ENCODE results near the gene ZNF580.
A peak's percentile ranks its signal among the peaks of the same experiment; 100 is the strongest.

Gene ZNF580

GRCh38 chr19:55667006-55667381, 26.2 kb downstream of the ZNF580 start:
- DNase-seq = no peak

- no peak for DNase-seq
These were observed 26.7 kb downstream of the ZNF580 start for GRCh38 chr19:55667511-55667910.

- no peak for DNase-seq
These were observed 27.2 kb downstream of the ZNF580 start for GRCh38 chr19:55667958-55668357.

GRCh38 chr19:55668603-55669348, 28.0 kb downstream of the ZNF580 start:
- no peak for DNase-seq

- DNase-seq = no peak
These were observed 28.8 kb downstream of the ZNF580 start for GRCh38 chr19:55669418-55670279.

- DNase-seq = no peak
These were observed 29.7 kb downstream of the ZNF580 start for GRCh38 chr19:55670280-55671053.

GRCh38 chr19:55671054-55671378, 30.2 kb downstream of the ZNF580 start:
- no peak for DNase-seq

- no peak for DNase-seq
These were observed 31.6 kb downstream of the ZNF580 start for GRCh38 chr19:55672418-55672817.

- no peak for DNase-seq
These were observed 32.7 kb downstream of the ZNF580 start for GRCh38 chr19:55673465-55673864.

- DNase-seq = no peak
These were observed 33.1 kb downstream of the ZNF580 start for GRCh38 chr19:55673889-55674288.

- DNase-seq = no peak
These were observed 33.6 kb downstream of the ZNF580 start for GRCh38 chr19:55674459-55674840.

- DNase-seq = peak; percentile 95
These were observed 34.2 kb downstream of the ZNF580 start, which contains the start of gene EPN1 for GRCh38 chr19:55674841-55675660. Gene EPN1, plus strand, starts transcription at chr19:55675226. Its CDS starts 3,402 bp downstream, at chr19:55678628.

- no peak for DNase-seq
These were observed 35.0 kb downstream of the ZNF580 start for GRCh38 chr19:55675661-55676354.

- DNase-seq = no peak
These were observed 35.6 kb downstream of the ZNF580 start for GRCh38 chr19:55676383-55676782.

GRCh38 chr19:55676889-55677505, 36.2 kb downstream of the ZNF580 start:
- DNase-seq = no peak

GRCh38 chr19:55677572-55678028, 36.8 kb downstream of the ZNF580 start:
- DNase-seq = no peak

- no peak for DNase-seq
These were observed 37.4 kb downstream of the ZNF580 start for GRCh38 chr19:55678121-55678671.

GRCh38 chr19:55679343-55680257, 38.8 kb downstream of the ZNF580 start:
- DNase-seq = no peak

- no peak for DNase-seq
These were observed 39.7 kb downstream of the ZNF580 start for GRCh38 chr19:55680339-55681130.
